Right renal cortex interstitium (tissue), 3 donors: ENCODE measurements around the gene PTCRA. TPM values are rescaled to one million over a fixed set of nuclear protein-coding genes. Genes with fewer than 3 reads are reported as not detected.
"Not testable (repeated sequence)": the region's sequence is repeated elsewhere in the genome, so short reads cannot be mapped to it uniquely, and the experiment has no call there.

Experiments
- DNase-seq, 3 donors: peaks; one replicate each; pipeline ENCODE4 v3.0.0-alpha.2; 2013; ENCODE audit warnings: low read depth in 3 of 3, low spot score in 2 of 3
- polyA plus RNA-seq, 3 donors: library from polyadenylated mRNA; unstranded; fragments of 120-200 nt; gene quantifications; one replicate each; pipeline ENCODE4 v1.2.1, GENCODE V29; 2013; ENCODE audit not compliant: insufficient read length in 3 of 3

PTCRA gene
- polyA plus RNA-seq, 3 donors, result 0.24 to 0.51 (median 0.28) TPM

- DNase-seq, result not testable (repeated sequence)
Observed at GRCh38 chr6:42902429-42903263, 13.2 kb upstream of the PTCRA start.

- no peak for DNase-seq
Observed at GRCh38 chr6:42904467-42904866, 11.4 kb upstream of the PTCRA start.

GRCh38 chr6:42907336-42907735, 8.5 kb upstream of the PTCRA start:
- no peak for DNase-seq

GRCh38 chr6:42909835-42910234, 6.0 kb upstream of the PTCRA start:
- no peak for DNase-seq

- DNase-seq, result no peak
Observed at GRCh38 chr6:42911171-42912021, 4.5 kb upstream of the PTCRA start.

- DNase-seq, result no peak
Observed at GRCh38 chr6:42914546-42914945, 1.3 kb upstream of the PTCRA start.

- no peak for DNase-seq
Observed at GRCh38 chr6:42916288-42916687, 435 bp downstream of the PTCRA start.

GRCh38 chr6:42921801-42922200, 5.9 kb downstream of the PTCRA start:
- DNase-seq, result no peak

- DNase-seq, result no peak
Observed at GRCh38 chr6:42923666-42924065, 7.8 kb downstream of the PTCRA start.

GRCh38 chr6:42925248-42925857, 9.5 kb downstream of the PTCRA start:
- DNase-seq, result no peak

- peak; percentile 87 to 92 (median 89) for DNase-seq
Observed at GRCh38 chr6:42928986-42929820, 13.3 kb downstream of the PTCRA start, which contains the start of gene CNPY3. CNPY3 (plus strand) TSS chr6:42929480; CDS start chr6:42929571, 91 bp downstream.

- DNase-seq, result peak in 1 of 3 donors; percentile 57
Observed at GRCh38 chr6:42929821-42930360, 14.0 kb downstream of the PTCRA start.

GRCh38 chr6:42932412-42932811, 16.6 kb downstream of the PTCRA start:
- DNase-seq, result no peak

- DNase-seq, result no peak
Observed at GRCh38 chr6:42933205-42933604, 17.4 kb downstream of the PTCRA start.

- no peak for DNase-seq
Observed at GRCh38 chr6:42935322-42935721, 19.5 kb downstream of the PTCRA start.

- DNase-seq, result no peak
Observed at GRCh38 chr6:42936398-42936797, 20.5 kb downstream of the PTCRA start.

GRCh38 chr6:42937548-42938427, 21.9 kb downstream of the PTCRA start:
- DNase-seq, result no peak

GRCh38 chr6:42938428-42938796, 22.6 kb downstream of the PTCRA start:
- no peak for DNase-seq
